Left lobe of liver (tissue), 2 donors: ENCODE results near the gene CPA1. TPM values are rescaled to one million over a fixed set of nuclear protein-coding genes. Genes with fewer than 3 reads are reported as not detected.

Experiments used
- ATAC-seq: fragments of 200-7000 bp; cut with Tn5 transposase; one replicate; pipeline ENCODE4 v1.9.1; 2020; ENCODE audit warnings: mild to moderate bottlenecking, moderate library complexity
- DNase-seq: peaks from one replicate; pipeline ENCODE4 v3.0.0-alpha.2; 2020; ENCODE audit warnings: low spot score
- total RNA-seq: library from RNA; stranded (reverse); gene quantifications from one replicate; pipeline ENCODE4 v1.2.1, GENCODE V29; 2021
- donor health status: DM: no; HTN: no; CAD: no; lungs with moderate emphysema.
- donor health status: DM: no; HTN: yes; CAD: no.

The CPA1 gene
- total RNA-seq, 1 donor from 2014 or later = 16.8 TPM

- DNase-seq (no peak), ATAC-seq (no peak)
These were observed 41.4 kb downstream of the CPA1 start for GRCh38 chr7:130421684-130422083.

GRCh38 chr7:130423501-130424037, 43.3 kb downstream of the CPA1 start:
- DNase-seq = no peak
- ATAC-seq = no peak

- no peak for DNase-seq
- no peak for ATAC-seq
These were observed 45.5 kb downstream of the CPA1 start for GRCh38 chr7:130425796-130426195.

- ATAC-seq (no peak), DNase-seq (no peak)
These were observed 46.3 kb downstream of the CPA1 start for GRCh38 chr7:130426564-130426963.

GRCh38 chr7:130429019-130429418, 48.7 kb downstream of the CPA1 start:
- ATAC-seq = no peak
- no peak for DNase-seq

- no peak for ATAC-seq
These were observed 49.8 kb downstream of the CPA1 start for GRCh38 chr7:130430115-130430514.

GRCh38 chr7:130430841-130431666, 50.8 kb downstream of the CPA1 start:
- no peak for ATAC-seq
- no peak for DNase-seq

More at GRCh38 chr7:130430115-130430514, 49.8 kb downstream of the CPA1 start:
- DNase-seq = no peak

GRCh38 chr7:130432886-130433285, 52.6 kb downstream of the CPA1 start:
- ATAC-seq (no peak), DNase-seq (no peak)

GRCh38 chr7:130433301-130433700, 53.0 kb downstream of the CPA1 start:
- ATAC-seq = no peak
- DNase-seq = no peak

- ATAC-seq (no peak), DNase-seq (no peak)
These were observed 55.1 kb downstream of the CPA1 start for GRCh38 chr7:130435311-130435854.

- DNase-seq = no peak
- no peak for ATAC-seq
These were observed 56.0 kb downstream of the CPA1 start for GRCh38 chr7:130436253-130436652.

Other genes starting within 250 kb of the CPA1 start
- 7.5 TPM for gene TMEM209, start 175.1 kb upstream of the CPA1 start, total RNA-seq
- gene SSMEM1, start 172.6 kb upstream of the CPA1 start, total RNA-seq = not detected
- gene CPA2, start 113.6 kb upstream of the CPA1 start, total RNA-seq = 1.9 TPM
- not detected for gene CPA4, start 87.3 kb upstream of the CPA1 start, total RNA-seq
- gene CPA5, start 35.7 kb upstream of the CPA1 start, total RNA-seq = not detected
- 3.5 TPM for gene CEP41, start 60.5 kb downstream of the CPA1 start, total RNA-seq
- gene MEST, start 111.6 kb downstream of the CPA1 start, total RNA-seq = 44.4 TPM